ENCODE measurements around the gene WDR27.
"Not testable (repeated sequence)": the region's sequence is repeated elsewhere in the genome, so short reads cannot be mapped to it uniquely, and the experiment has no call there.

The WDR27 gene

GRCh38 chr6:169659820-169660610 is 41.8 kb downstream of the WDR27 start:
- no peak for DNase-seq

- DNase-seq, result no peak
Measured at GRCh38 chr6:169657284-169657610, 44.6 kb downstream of the WDR27 start.

- DNase-seq, result no peak
Measured at GRCh38 chr6:169656546-169657283, 45.1 kb downstream of the WDR27 start.

- no peak for DNase-seq
Measured at GRCh38 chr6:169654598-169655391, 47.0 kb downstream of the WDR27 start.

- no peak for DNase-seq
Measured at GRCh38 chr6:169653691-169654090, 48.1 kb downstream of the WDR27 start.

GRCh38 chr6:169652896-169653295 is 48.9 kb downstream of the WDR27 start:
- DNase-seq, result no peak

- DNase-seq, result no peak
Measured at GRCh38 chr6:169651498-169651897, 50.3 kb downstream of the WDR27 start.

GRCh38 chr6:169650959-169651292 is 50.9 kb downstream of the WDR27 start:
- no peak for DNase-seq

GRCh38 chr6:169650241-169650958 is 51.4 kb downstream of the WDR27 start:
- no peak for DNase-seq

- no peak for DNase-seq
Measured at GRCh38 chr6:169648617-169649016, 53.2 kb downstream of the WDR27 start.

- DNase-seq, result no peak
Measured at GRCh38 chr6:169648092-169648491, 53.7 kb downstream of the WDR27 start.

- DNase-seq, result no peak
Measured at GRCh38 chr6:169647637-169648036, 54.2 kb downstream of the WDR27 start.

- no peak for DNase-seq
Measured at GRCh38 chr6:169646906-169647567, 54.8 kb downstream of the WDR27 start.

- not testable (repeated sequence) for DNase-seq
Measured at GRCh38 chr6:169645459-169645858, 56.4 kb downstream of the WDR27 start.

GRCh38 chr6:169643521-169643920 is 58.3 kb downstream of the WDR27 start:
- no peak for DNase-seq

- DNase-seq, result no peak
Measured at GRCh38 chr6:169642455-169642854, 59.4 kb downstream of the WDR27 start.

GRCh38 chr6:169641461-169642085 is 60.3 kb downstream of the WDR27 start:
- DNase-seq, result no peak

GRCh38 chr6:169640983-169641382 is 60.8 kb downstream of the WDR27 start:
- no peak for DNase-seq

- no peak for DNase-seq
Measured at GRCh38 chr6:169640351-169640852, 61.4 kb downstream of the WDR27 start.

GRCh38 chr6:169639653-169640278 is 62.1 kb downstream of the WDR27 start:
- no peak for DNase-seq

GRCh38 chr6:169638915-169639314 is 62.9 kb downstream of the WDR27 start:
- DNase-seq, result no peak

Measured in 8988T (cell line).